Measurements from ENCODE around the gene LMF1.
"Not testable (repeated sequence)": the region's sequence is repeated elsewhere in the genome, so short reads cannot be mapped to it uniquely, and the experiment has no call there.

The LMF1 gene

GRCh38 chr16:891353-891740 is 79.4 kb downstream of the LMF1 start:
- no peak for DNase-seq

- DNase-seq, result no peak
These were observed 80.0 kb downstream of the LMF1 start for GRCh38 chr16:890716-891352.

GRCh38 chr16:890217-890616 is 80.6 kb downstream of the LMF1 start:
- DNase-seq, result no peak

GRCh38 chr16:889586-889985 is 81.2 kb downstream of the LMF1 start:
- no peak for DNase-seq

GRCh38 chr16:888901-889570 is 81.7 kb downstream of the LMF1 start:
- no peak for DNase-seq

- DNase-seq, result not testable (repeated sequence)
These were observed 82.3 kb downstream of the LMF1 start for GRCh38 chr16:888456-888855.

- DNase-seq, result no peak
These were observed 82.9 kb downstream of the LMF1 start for GRCh38 chr16:887846-888245.

- no peak for DNase-seq
These were observed 83.7 kb downstream of the LMF1 start for GRCh38 chr16:886802-887731.

GRCh38 chr16:886084-886543 is 84.7 kb downstream of the LMF1 start:
- DNase-seq, result no peak

GRCh38 chr16:885391-885790 is 85.4 kb downstream of the LMF1 start:
- DNase-seq, result no peak

- no peak for DNase-seq
These were observed 86.6 kb downstream of the LMF1 start for GRCh38 chr16:884232-884631.

GRCh38 chr16:883781-884180 is 87.0 kb downstream of the LMF1 start:
- DNase-seq, result no peak

- DNase-seq, result peak in 1 of 3 donors; percentile 2
These were observed 87.4 kb downstream of the LMF1 start for GRCh38 chr16:883340-883739.

GRCh38 chr16:882671-883070 is 88.1 kb downstream of the LMF1 start:
- DNase-seq, result not testable (repeated sequence)

- DNase-seq, result no peak
These were observed 88.5 kb downstream of the LMF1 start for GRCh38 chr16:882256-882655.

- DNase-seq, result no peak
These were observed 89.3 kb downstream of the LMF1 start for GRCh38 chr16:881219-882097.

GRCh38 chr16:880471-881171 is 90.2 kb downstream of the LMF1 start:
- DNase-seq, result no peak

GRCh38 chr16:879986-880385 is 90.8 kb downstream of the LMF1 start:
- DNase-seq, result no peak

- no peak for DNase-seq
These were observed 91.3 kb downstream of the LMF1 start for GRCh38 chr16:879461-879861.

GRCh38 chr16:878886-879285 is 91.9 kb downstream of the LMF1 start:
- no peak for DNase-seq

GRCh38 chr16:878072-878784 is 92.6 kb downstream of the LMF1 start:
- no peak for DNase-seq

Data from suppressor macrophage treated with lipopolysaccharide for 1 hour (primary cell).